Stimulated activated CD4-positive, alpha-beta T cell treated with anti-CD3 and anti-CD28 coated beads, Interleukin-12 subunit alpha, Interleukin-12 subunit beta, amount 100 ng/mL, for 24 hours (primary cell): ENCODE results near the gene ACD.

Experiments
- DNase-seq, 2 experiments: peaks; one replicate each; pipeline ENCODE4 v3.0.0-alpha.2; 2020; ENCODE audit warnings: low read depth in 2 of 2

The ACD gene

GRCh38 chr16:67675999-67676398, 15.9 kb upstream of the ACD start:
- no peak for DNase-seq

DNA sequence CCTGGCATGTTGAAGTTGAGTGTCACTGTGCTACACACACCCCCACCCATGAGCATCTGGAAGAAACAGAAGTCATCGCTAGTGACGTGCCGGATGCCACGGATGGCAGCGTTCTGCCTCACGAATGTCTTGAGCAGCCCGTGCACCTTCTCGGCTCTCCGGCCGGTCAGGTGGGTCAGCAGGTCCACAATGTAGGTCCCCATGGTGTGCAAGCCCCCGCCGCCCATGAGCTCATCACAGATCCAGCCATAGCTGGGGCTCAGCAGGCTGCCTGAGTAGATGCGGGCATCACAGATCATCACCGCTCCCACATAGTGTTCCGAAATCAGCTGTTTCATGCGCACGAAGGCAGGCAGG, 15.5 kb upstream of the ACD start:
- no peak for DNase-seq

GRCh38 chr16:67674851-67675578, 15.0 kb upstream of the ACD start:
- no peak for DNase-seq

- no peak for DNase-seq
Measured at GRCh38 chr16:67673712-67674580, 13.9 kb upstream of the ACD start.

DNA sequence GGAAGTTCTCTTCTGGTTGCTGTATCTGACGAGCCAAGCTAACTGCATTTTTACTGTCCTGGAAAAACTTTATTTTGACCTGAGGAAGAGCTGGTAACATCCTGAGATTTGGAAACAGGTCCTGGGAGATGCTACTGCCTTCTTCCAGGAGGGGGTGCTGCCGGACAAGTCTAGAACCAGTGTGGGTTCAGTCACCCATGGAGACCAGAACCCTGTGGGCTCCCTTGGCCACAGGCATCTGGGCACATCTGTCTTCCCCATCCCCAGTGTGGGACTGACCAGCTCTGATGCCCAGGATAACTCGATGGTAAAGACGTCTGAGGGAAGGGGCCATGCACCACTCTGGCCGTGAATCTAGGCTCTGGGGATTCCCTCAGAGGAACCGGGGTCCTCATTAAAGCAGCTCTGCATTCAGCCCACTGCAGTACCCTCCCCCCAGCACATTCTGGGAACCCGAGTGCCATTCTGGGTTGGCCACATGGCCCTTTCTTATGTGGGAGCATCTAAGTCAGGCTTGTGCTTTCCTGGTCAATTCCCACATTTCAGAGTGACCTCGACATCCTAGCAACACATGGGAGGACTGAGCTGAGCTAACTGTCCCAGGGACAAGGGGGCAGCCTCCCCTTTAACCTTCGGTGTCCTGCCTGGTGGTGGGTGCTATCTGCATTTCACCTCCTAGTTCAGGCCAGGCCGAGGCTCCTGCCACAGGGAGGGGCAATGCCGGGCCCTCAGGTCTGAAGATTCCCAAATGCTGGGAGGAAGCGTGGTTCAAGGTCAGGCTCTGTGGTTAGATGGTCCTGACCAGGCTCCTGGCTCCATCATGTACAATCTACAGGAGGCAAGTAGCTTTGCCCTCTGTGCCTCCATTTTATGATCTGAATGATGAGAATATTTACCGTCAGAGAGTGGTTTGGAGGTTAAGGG, 12.9 kb upstream of the ACD start:
- peak in 1 of 2 experiments; percentile 32 for DNase-seq

DNA sequence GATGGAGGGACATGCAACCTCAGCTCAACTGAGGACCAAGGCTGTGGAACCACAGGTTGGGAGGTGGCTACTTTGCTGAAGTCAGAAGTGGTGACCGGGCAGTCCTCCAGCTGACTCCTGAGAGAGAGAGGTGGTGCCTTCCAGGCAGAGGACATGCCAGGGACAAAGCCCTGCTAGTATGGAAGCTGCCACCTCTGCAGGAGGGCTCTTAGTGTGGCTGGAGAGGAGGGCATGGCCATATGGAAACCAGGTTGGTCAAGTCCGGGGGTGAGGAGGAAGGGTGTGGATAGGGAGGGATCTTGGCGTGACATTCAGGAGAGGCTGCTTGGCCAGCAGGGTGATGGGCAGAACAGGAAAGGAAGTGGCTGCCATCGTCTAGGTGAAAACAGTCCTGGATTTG, 12.2 kb upstream of the ACD start:
- DNase-seq = no peak

GRCh38 chr16:67669499-67670101, 9.5 kb upstream of the ACD start:
- DNase-seq = no peak

GRCh38 chr16:67668495-67669157, 8.6 kb upstream of the ACD start:
- DNase-seq = no peak

DNA sequence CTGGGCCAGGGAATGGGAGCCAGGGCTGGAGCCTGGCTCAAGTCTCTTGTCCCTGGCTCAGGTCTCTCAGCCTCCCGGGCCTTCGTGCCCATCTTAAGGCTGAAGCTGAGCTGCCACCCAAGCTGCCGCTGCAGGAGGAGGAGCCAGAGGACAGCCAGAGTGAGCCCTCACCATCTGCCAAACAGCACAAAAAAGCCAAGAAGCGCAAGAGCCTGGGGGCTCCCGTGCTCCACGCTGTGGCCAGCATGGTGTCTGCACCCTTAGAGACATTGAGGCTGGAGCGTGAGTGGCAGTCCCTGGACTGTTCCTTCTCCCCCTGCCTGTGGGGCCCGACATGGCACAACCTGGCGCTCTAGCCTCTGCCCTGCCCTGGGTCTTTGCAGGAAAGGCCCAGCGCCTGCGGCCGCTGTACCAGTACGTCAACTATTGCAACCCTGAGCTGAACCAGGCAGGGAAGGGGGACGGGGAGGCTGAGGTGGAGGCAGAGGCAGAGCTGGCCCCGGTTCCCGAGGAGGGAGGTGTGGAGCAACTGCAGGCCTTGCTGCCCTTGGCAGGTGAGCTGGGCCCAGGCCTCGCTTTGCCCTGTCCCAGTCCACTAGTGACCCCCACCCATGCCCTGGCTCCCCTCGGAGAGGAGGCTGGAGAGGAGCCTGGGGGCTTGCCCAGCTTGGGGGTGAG, 7.9 kb upstream of the ACD start:
- DNase-seq = peak; percentile 58 to 71

DNA sequence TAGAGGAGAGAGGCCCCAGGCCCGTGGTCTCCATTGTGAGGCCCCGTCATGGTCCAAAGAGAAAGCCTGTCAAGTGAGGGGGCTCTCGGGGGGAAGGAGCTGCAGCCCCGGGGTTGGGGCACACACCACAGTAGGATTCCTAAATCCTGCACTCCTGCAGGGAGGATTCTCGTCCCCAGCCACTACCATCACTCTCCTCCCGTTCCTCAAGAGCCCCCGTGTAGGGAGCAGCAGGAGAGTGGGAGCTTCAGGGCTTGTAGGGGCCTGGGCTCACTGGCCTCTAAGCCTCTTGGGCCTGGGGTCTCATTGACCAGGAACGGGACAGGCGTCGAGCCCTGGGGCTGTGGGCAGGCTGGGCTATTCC, 7.4 kb upstream of the ACD start:
- no peak for DNase-seq

GRCh38 chr16:67666559-67667452, 6.7 kb upstream of the ACD start, which contains the start of the genes C16orf86 and ENKD1:
C16orf86 (plus strand) TSS chr16:67666814; CDS start chr16:67666971, 157 bp downstream.
ENKD1 (minus strand) TSS chr16:67666750; CDS start chr16:67666442, 308 bp downstream.
- DNase-seq = peak; percentile 61 to 71

DNA sequence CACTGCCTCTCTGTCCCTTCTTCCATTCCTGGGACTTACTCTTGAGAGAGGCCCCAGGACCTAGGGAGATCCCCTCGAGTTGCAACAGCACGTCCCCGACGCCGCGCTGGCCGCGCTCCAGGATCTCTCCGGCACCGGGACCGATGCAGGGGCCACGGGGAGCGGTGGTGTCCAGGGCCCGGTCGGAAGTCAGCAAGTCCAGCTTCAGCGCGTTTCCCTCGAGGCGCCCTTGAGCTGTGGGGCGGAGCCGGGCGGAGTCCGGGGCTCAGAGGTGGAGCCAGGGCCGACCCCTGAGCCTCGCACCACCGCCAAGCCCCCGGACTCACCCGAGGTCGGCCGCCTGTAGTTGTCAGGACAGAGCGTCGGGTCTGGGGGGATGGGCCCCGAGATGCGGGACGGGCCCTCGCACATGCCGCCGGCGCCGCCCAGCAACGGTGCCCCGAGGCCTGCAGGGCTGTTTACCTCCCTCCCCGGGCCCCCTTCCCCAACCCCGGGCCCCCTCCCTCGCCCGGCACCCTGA, 6.0 kb upstream of the ACD start:
- no peak for DNase-seq

GRCh38 chr16:67665598-67665997, 5.5 kb upstream of the ACD start:
- no peak for DNase-seq

DNA sequence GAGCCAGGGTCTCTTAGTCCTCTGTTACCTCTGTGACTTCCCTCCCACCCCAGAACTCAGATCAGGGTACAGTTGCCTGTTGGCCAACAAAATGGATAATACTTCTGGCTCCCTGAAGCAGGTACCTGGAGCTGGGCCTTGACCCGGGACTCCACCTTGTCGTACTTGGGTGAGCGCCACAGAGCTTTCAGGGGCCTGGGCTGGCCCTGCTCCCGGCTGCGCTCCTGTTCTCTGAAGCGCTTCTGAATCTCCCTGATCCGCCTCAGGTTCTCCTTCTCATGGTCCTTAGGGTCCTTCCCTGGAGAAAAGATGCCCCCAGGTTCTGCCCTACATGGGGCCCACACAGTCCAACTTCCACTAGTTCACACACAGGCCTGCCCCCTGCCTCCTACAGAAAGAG, 4.8 kb upstream of the ACD start:
- DNase-seq = no peak

DNA sequence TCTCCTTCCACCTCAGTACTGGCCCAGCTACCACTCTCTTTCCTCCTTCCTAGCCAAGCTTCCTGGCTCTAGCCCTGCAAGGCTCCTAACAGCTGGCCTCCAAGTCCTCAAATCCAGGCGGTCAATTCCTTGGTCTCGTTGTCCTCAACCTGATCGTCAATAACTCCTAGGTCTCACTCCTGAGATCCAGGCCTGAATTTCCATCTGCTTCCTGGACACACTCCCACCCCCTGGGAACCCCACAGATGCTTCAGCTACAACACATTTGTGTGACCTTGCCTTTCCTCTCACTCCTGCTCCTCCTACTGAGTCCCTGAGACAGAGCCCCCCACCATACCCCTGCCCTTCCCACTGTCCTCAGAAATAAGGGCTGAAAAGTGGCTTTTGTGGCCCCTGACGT, 4.2 kb upstream of the ACD start:
- no peak for DNase-seq

DNA sequence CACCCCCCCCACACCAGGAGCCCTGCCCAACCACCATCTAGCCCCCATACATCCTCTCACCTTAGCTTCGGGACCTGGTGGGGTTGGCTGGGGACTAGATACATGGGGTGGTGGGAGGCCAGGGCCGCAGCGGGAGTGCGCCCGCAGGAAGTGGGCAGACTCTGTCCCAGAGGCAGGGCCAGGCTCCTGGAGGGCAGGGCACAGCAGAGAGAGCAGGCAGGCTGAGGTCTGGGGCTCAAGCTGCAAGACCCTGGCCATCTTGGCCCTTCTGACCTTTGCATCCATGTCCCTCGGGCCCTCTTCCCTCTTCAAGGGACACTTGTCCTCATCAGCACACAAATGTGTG, 3.8 kb upstream of the ACD start:
- no peak for DNase-seq

DNA sequence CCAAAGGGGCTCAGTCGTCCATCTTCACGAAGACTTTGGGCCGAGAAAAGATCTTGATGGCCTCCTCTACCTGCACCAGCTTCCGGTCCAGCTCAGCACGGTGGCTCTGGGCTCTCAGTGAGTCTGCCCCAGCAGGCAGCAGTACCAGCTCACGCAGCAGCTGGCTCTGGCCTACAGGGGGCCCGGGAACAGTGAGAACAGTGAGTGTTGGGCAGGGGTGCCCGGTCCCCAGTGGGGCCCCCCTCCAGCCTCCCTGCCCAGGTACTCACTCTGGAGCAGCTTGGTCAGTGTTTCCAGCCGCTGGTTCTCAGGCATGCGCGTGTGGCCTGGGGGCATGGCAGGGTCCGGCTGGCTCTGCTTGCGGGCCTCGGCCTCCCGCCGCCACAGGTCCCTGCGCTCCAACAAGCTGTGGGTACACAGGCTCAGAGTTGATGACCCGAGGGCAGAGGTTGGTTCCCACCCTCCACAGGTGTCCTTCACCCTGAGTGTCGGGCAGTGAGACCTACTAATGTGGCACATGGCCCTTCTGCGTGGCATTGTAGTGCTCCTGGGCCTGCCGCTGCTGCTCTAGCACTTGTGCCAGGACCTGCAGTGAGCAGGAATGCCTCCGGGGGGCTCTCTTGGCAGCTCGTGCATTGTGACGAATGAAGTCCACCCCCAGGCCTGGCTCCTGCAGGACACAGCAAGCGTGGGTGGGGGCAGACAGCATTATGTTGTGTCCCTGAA, 3.3 kb upstream of the ACD start:
- peak in 1 of 2 experiments; percentile 37 for DNase-seq

- no peak for DNase-seq
Measured at GRCh38 chr16:67662653-67663010, 2.6 kb upstream of the ACD start.
